HG02852 (cell line): ENCODE measurements around the gene HES6.

ENCODE experiments used
- ATAC-seq: cut with Tn5 transposase; IDR thresholded peaks from one replicate; pipeline ENCODE4 v1.9.1; 2021; ENCODE audit warnings: mild to moderate bottlenecking, moderate library complexity; ENCODE audit not compliant: unreplicated experiment

HES6 gene

DNA sequence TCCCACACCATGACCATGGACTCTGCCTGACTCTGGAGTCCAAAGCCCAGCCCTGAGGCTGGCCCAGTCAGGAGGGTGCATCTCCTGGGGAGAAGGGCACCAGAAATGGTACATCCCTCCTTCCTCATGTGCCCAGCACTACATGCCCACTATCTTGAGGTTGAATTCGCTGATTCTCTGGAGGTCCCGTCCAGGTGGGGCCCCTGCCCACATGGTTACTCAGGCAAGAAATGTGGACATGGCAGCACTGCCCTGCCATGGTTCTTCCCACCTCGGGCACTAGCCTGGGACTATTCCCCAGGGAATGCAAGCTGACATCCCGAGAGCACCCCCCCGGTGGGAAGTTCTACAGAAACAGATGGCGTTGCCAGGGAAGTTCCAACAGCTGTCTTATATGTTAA, 15.3 kb upstream of the HES6 start:
- ATAC-seq = no peak

GRCh38 chr2:238254095-238254723, 14.4 kb upstream of the HES6 start:
- ATAC-seq = no peak

GRCh38 chr2:238252766-238253630, 13.2 kb upstream of the HES6 start:
- ATAC-seq = no peak

- ATAC-seq = no peak
Observed at GRCh38 chr2:238251986-238252385, 12.1 kb upstream of the HES6 start.

- no peak for ATAC-seq
Observed at GRCh38 chr2:238251331-238251730, 11.5 kb upstream of the HES6 start.

- ATAC-seq = no peak
Observed at GRCh38 chr2:238250896-238251295, 11.1 kb upstream of the HES6 start.

GRCh38 chr2:238247841-238248453, 8.1 kb upstream of the HES6 start:
- no peak for ATAC-seq

- no peak for ATAC-seq
Observed at GRCh38 chr2:238247002-238247822, 7.4 kb upstream of the HES6 start.

GRCh38 chr2:238244151-238244550, 4.3 kb upstream of the HES6 start:
- no peak for ATAC-seq

GRCh38 chr2:238243496-238244076, 3.7 kb upstream of the HES6 start:
- ATAC-seq = no peak

DNA sequence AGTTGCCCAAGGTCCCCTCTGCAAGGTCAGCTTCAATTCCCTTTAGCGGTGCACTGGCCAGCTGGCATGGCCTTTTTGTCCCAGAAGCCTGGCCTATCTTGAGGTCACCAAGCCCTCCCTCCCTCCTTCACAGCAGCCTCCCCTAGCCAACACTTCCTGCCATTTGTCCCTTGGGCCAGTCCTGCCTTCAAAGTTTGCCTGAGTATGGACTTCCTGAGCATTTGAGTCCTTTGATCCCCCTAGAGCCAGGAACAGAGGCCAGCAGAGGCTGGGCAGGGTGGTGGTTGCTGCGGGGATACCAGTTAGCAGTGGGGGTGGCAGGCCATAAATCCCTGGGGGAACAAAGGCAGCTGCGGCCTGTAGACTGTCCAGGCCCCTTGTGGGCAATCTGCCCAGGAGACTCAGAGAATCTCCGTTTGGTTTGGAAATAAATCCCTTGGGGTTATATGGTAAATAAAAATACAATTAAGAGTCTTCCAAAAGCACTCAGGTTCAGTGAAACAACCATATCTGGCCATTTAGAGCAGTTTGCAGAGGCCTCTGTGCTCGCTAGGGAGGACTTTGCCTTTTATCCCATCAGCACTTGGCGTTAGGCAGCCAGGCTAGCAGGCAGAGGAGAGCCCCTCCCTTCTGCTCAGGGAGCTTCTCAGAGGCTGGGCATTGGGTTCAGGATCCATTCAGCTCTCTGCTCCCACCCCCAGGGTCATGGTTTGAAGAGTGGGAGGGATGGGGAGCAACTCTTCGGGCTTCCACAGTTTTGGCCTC, 3.1 kb upstream of the HES6 start:
- ATAC-seq = no peak

DNA sequence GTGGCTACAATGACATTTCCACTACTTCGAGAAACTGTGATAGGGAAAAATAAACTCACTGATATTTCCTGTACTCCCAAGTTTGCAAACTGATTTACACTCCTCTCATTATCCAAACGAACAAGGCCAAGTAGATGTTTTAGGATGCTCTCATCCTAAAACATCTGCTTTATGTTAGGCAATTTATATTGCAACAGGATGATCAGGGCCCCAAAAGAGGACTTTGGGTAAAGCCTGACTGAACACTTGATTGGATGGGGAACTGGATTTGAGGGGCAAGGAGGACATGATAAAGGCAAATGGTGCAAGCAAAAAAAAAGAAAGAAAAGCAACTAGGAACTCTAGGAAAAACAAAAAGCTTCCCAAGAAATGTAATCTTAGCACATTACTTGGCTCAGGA, 2.1 kb upstream of the HES6 start:
- ATAC-seq = no peak

DNA sequence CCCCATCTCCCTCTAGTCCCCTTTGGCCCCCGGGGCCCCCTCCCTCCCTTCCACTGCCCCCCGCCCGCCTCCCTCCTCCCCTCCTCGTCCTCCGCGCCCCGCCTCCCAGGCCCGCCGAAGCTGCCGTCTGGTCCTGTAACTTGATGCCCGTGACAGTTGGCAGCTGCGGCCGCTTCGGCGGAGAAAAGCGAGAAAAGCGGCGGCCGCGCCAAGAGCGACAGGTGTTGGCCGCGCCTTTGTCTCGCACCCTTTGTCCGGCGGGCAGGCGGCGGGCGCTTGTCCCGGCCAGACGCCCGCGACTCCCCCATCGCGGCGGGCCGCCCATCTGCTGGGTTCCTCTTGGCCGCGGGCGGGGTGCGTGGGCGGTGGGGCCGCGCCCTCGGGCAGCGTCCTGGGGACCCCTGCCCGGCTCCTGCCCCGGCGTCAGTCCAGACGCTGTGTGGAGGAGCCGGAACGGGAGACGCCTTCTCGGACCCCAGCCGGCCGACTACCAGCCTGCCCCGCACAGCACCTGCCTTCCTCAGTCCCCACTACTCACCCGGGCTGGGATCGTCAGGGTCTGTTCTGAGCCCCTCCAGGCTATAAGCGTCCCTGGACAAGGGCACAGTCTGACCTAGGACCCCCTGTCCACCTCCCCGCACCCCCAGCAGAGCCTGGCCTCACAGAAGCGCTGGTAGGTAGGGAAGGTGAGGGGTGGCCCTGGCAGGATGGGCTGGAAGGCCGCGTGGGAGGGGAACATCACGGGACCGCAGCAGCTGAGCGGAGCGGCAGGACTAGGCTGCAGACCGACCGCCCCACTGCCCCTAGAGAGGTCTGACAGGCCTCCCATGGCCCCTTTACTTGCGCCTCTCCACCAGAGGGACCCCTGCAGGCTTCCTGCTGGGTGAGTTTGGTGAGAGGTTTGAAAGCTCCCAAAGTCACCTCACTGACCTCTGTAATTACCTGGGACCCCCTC, 1.2 kb upstream of the HES6 start:
- no peak for ATAC-seq

- ATAC-seq = peak; percentile 13
Observed at GRCh38 chr2:238239543-238239862, 335 bp downstream of the HES6 start.

DNA sequence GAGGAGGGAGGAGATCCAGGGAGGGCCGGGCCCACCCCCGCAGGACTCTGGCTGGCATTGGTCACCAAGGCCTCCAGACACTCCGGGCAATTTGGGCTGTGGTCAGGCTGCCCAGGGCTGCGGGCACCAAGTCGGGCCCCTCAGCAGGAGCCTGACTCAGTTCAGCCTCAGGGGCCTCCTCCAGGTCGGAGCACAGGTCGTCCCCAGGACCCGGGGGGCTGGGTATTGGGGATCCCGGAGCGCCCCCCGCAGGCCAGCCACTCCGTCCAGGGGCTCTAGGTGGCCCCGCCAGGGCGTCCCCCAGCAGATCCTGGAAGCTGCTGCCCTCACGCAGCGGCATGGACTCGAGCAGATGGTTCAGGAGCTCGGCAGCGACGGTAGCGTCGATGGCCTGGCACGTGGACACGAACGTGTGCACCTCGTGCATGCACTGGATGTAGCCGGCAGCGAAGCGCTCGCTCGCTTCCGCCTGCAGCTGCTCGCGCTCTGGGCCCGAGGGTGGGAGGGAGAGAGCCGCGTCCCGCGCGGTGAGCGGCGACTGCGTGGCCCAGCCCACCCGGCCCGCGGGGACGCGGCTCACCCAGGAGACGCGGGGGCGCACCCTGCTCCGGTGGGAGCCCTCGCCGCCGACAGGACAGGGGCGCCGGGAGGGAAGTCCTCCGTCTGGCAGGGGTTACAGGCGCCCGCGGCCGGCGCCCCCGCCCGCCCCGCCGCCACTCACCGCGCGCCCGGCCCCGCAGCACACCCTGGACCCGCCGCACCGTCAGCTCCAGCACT, 884 bp downstream of the HES6 start:
- no peak for ATAC-seq

DNA sequence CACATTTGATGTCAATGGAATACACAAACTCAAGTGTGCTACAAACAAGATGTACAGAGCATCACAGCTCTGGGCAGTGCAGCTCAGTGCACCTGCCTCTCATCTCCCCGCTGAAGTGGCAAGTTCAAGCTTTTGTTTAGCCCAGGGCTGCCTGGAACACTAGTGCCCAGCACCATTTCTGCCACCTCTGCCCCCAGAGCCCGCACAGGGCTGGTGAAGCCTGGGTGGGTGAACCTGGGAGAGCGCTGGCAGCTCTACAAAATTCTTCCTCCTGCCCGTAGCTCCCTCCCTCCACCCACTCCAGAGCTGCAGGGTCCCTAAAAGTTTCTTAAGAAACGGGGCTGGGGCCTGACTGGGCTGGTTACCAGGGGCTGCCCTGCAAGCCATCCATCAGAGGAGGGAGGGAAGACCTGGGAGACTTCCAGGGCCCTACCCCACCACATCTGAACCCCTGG, 1.5 kb downstream of the HES6 start:
- ATAC-seq = no peak

DNA sequence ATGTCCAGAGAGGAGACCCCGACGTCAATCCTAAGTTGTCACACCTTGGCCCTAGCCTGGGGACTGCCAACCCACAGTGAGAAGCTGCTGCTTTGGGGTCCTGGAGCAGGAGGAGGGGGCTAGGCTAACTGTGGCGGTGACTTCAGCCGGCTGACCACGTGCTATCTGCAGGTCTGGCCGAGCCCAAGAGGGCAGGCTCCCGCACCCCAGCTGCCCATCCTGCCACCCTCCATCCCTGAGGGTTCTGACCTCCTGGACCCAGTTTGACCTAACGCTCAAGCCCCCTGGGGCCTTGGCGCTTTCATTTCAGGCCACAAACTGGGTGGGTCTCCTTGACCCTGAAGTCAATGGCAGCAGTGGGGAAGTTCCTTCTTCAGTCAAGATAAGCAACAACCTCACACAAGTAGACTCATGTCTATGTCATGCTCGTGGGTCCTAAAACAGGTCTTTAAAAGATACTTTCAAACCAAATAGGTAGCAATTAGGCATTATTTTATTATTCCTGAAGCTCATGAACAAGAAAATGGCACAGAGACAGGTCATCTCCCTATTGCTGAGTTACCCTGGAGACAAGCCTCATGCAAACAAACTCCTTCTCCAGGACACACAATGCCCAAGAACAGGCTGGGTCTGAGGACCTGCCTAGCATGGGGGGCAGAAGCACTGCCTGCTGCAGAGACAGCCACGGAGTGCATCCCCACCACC, 2.3 kb downstream of the HES6 start:
- ATAC-seq = no peak

GRCh38 chr2:238236571-238236970, 3.3 kb downstream of the HES6 start:
- ATAC-seq = no peak
